HepG2 (cell line): ENCODE results near the gene MAP7D3. TPM values are rescaled to one million over a fixed set of nuclear protein-coding genes. Genes with fewer than 3 reads are reported as not detected.

Experiments used
- ATAC-seq: fragments of 200-7000 bp; cut with Tn5 transposase; 3 replicates; pipeline ENCODE4 v1.9.1; 2020; ENCODE audit warnings: mild to moderate bottlenecking, moderate library complexity
- BruUV-seq: library from RNA; stranded (reverse); fragments of 400-500 nt; replicated peaks from 2 replicates; lab custom pipeline; 2021; lab: Mats Ljungman, UMichigan
- CTCF ChIA-PET: fragments of 300-600 bp; formaldehyde crosslinking; extraction: SDS; loops from one replicate; lab custom pipeline; 2021; ENCODE audit warnings: low total read pairs, inconsistent platforms, low intra/inter-chr PET ratio; lab: Yijun Ruan, JAX
- POLR2A ChIA-PET: fragments of 350-600 bp; sonication (Branson Sonifier 250); formaldehyde crosslinking; loops from one replicate; lab custom pipeline; 2020; ENCODE audit warnings: antibody characterized with exemption, inconsistent platforms; lab: Yijun Ruan, JAX
- DNase-seq: peaks from one replicate; pipeline ENCODE4 v3.0.0-alpha.2; 2015; ENCODE audit warnings: low spot score
- FAIRE-seq: peaks from 3 replicates; lab custom pipeline; 2011; peaks lifted over from hg19 to GRCh38; lab: Jason Lieb, UNC
- H2AFZ ChIP-seq: one replicate; pipeline ENCODE4 v1.6.1; 2011; ENCODE audit warnings: low read length, inconsistent platforms
- H3K27ac ChIP-seq: fragments of 300-600 bp; 3 replicates; pipeline ENCODE4 v1.8.0; 2011; ENCODE audit warnings: mixed run types, mild to moderate bottlenecking, mixed read lengths, low read length, inconsistent platforms; ENCODE audit not compliant: insufficient read depth; ENCODE audit errors: extremely low read length
- H3K27me3 ChIP-seq, 2 experiments: fragments of 200-600 bp in 1 of 2; 2 replicates in 1 of 2; 3 replicates in 1 of 2; pipeline versions ENCODE4 v1.6.0 to v1.8.0; 2011; ENCODE audit warnings: low read length in 2 of 2, mild to moderate bottlenecking in 2 of 2, moderate library complexity in 2 of 2, inconsistent platforms in 1 of 2; ENCODE audit not compliant: insufficient read depth in 2 of 2, control insufficient read depth in 1 of 2
- H3K36me3 ChIP-seq, 2 experiments: fragments of 200-600 bp in 1 of 2; replicated peaks in 1 of 2; 2 replicates in 1 of 2; 3 replicates in 1 of 2; pipeline versions ENCODE4 v1.5.1 to v1.8.0; 2011; ENCODE audit warnings: low read length in 2 of 2, inconsistent platforms in 1 of 2; ENCODE audit not compliant: insufficient read depth in 2 of 2, control insufficient read depth in 1 of 2
- H3K4me1 ChIP-seq: 2 replicates; pipeline ENCODE4 v1.5.1; 2012; ENCODE audit warnings: low read length, inconsistent platforms; ENCODE audit not compliant: insufficient read depth
- H3K4me2 ChIP-seq: 2 replicates; pipeline ENCODE4 v1.6.0; 2011; ENCODE audit warnings: low read depth, low read length, inconsistent platforms
- H3K4me3 ChIP-seq, 3 experiments: fragments of 200-600 bp in 1 of 3; sonication (generic), shearing (Covaris generic) in 1 of 3; replicated peaks in 1 of 3; 2 replicates each; pipeline ENCODE4 v1.5.1; 2011 to 2016; ENCODE audit warnings: low read length in 3 of 3, inconsistent platforms in 2 of 3, low read depth in 2 of 3, mild to moderate bottlenecking in 2 of 3, control low read depth in 1 of 3, mixed read lengths in 1 of 3; ENCODE audit not compliant: insufficient read depth in 1 of 3
- H3K79me2 ChIP-seq: one replicate; pipeline ENCODE4 v1.6.1; 2011; ENCODE audit warnings: low read length, inconsistent platforms; ENCODE audit not compliant: insufficient read depth
- H3K9ac ChIP-seq: 2 replicates; pipeline ENCODE4 v1.6.0; 2011; ENCODE audit warnings: mild to moderate bottlenecking, low read depth, low read length, inconsistent platforms; ENCODE audit not compliant: insufficient read depth
- H3K9me3 ChIP-seq: 2 replicates; pipeline ENCODE4 v1.5.1; 2012; ENCODE audit warnings: mild to moderate bottlenecking, low read length
- H4K20me1 ChIP-seq: 2 replicates; pipeline ENCODE4 v1.6.0; 2011; ENCODE audit warnings: inconsistent platforms, mild to moderate bottlenecking, low read length, moderate library complexity; ENCODE audit not compliant: insufficient read depth
- CCDC6 ChIP-seq: sonication (generic); formaldehyde crosslinking; IDR thresholded peaks from 2 replicates; pipeline ENCODE4 v1.8.1; 2022; ENCODE audit warnings: mild to moderate bottlenecking, missing genetic modification reagents, moderate library complexity
- CHCHD3 ChIP-seq: sonication (generic); formaldehyde crosslinking; IDR thresholded peaks from 2 replicates; pipeline ENCODE4 v1.8.0; 2022; ENCODE audit warnings: mild to moderate bottlenecking, missing genetic modification reagents, moderate library complexity
- GABPB1 ChIP-seq: IDR thresholded peaks from 2 replicates; pipeline ENCODE4 v1.6.1; 2016; ENCODE audit warnings: mild to moderate bottlenecking, missing genetic modification reagents, moderate library complexity, missing compliant biosample characterization
- GRHL1 ChIP-seq: sonication (generic); formaldehyde crosslinking; conservative IDR thresholded peaks from 2 replicates; pipeline ENCODE4 v1.8.0; 2022; ENCODE audit warnings: missing genetic modification reagents
- HNRNPUL1 ChIP-seq: fragments of 200-400 bp; formaldehyde crosslinking; IDR thresholded peaks from 2 replicates; pipeline ENCODE4 v1.6.1; 2017; ENCODE audit warnings: low read depth, mild to moderate bottlenecking, low read length, moderate library complexity
- MATR3 ChIP-seq: sonication (generic); formaldehyde crosslinking; IDR thresholded peaks from 2 replicates; pipeline ENCODE4 v1.4.0; 2020; ENCODE audit warnings: missing genetic modification reagents
- MED8 ChIP-seq: sonication (generic); formaldehyde crosslinking; IDR thresholded peaks from 2 replicates; pipeline ENCODE4 v1.8.1; 2023; ENCODE audit warnings: mild to moderate bottlenecking, missing genetic modification reagents; ENCODE audit not compliant: insufficient replicate concordance
- PITX1 ChIP-seq: sonication (generic); formaldehyde crosslinking; IDR thresholded peaks from 2 replicates; pipeline ENCODE4 v1.5.1; 2020; ENCODE audit warnings: mild to moderate bottlenecking, missing genetic modification reagents
- ZFAT ChIP-seq: sonication (generic); formaldehyde crosslinking; conservative IDR thresholded peaks from 2 replicates; pipeline ENCODE4 v1.8.1; 2023; ENCODE audit warnings: missing genetic modification reagents, inconsistent platforms
- ZMAT5 ChIP-seq: sonication (generic); formaldehyde crosslinking; IDR thresholded peaks from 2 replicates; pipeline ENCODE4 v1.5.0; 2020; ENCODE audit warnings: mild to moderate bottlenecking, low read depth, missing genetic modification reagents, borderline replicate concordance
- ZNF292 ChIP-seq: sonication (generic); formaldehyde crosslinking; IDR thresholded peaks from 2 replicates; pipeline ENCODE4 v1.8.1; 2022; ENCODE audit warnings: mild to moderate bottlenecking, low read depth, missing genetic modification reagents, borderline replicate concordance
- ZNF432 ChIP-seq: sonication (generic); formaldehyde crosslinking; IDR thresholded peaks from 2 replicates; pipeline ENCODE4 v1.5.0; 2020; ENCODE audit warnings: missing genetic modification reagents, mild to moderate bottlenecking, borderline replicate concordance
- ZNF44 ChIP-seq: sonication (generic); formaldehyde crosslinking; IDR thresholded peaks from 2 replicates; pipeline ENCODE4 v1.5.1; 2020; ENCODE audit warnings: mild to moderate bottlenecking, missing genetic modification reagents
- ZNF484 ChIP-seq: sonication (generic); formaldehyde crosslinking; IDR thresholded peaks from 2 replicates; pipeline ENCODE4 v1.5.1; 2020; ENCODE audit warnings: mild to moderate bottlenecking, low read depth, missing genetic modification reagents, borderline replicate concordance
- ZNF543 ChIP-seq: sonication (generic); formaldehyde crosslinking; IDR thresholded peaks from 2 replicates; pipeline ENCODE4 v1.4.0; 2020; ENCODE audit warnings: mild to moderate bottlenecking, missing genetic modification reagents
- ZNF572 ChIP-seq: sonication (generic); formaldehyde crosslinking; IDR thresholded peaks from 2 replicates; pipeline ENCODE4 v1.5.1; 2020; ENCODE audit warnings: mild to moderate bottlenecking, missing genetic modification reagents
- ZNF629 ChIP-seq: sonication (generic); formaldehyde crosslinking; conservative IDR thresholded peaks from 2 replicates; pipeline ENCODE4 v1.5.0; 2020; ENCODE audit warnings: missing genetic modification reagents
- WGBS: methylation state at CpG from one replicate; pipeline ENCODE4 v1.1.6; 2017; ENCODE audit warnings: low lambda C conversion rate; 5-methylcytosine and 5-hydroxymethylcytosine counted together
- in situ Hi-C: cut with HindIII; loops from 2 replicates; pipeline ENCODE4 v1.10.0; 2017; ENCODE audit warnings: low pct_unique_long_range_greater_than_20kb; ENCODE audit not compliant: extremely low pct_ligation_motif_present
- intact Hi-C: fragments of 100-400 bp; cut with micrococcal nuclease; formaldehyde crosslinking; loops from one replicate; pipeline ENCODE4 v1.10.0; 2022; ENCODE audit not compliant: unreplicated experiment
- polyA plus RNA-seq, 8 experiments: library from polyadenylated mRNA; depleted of rRNA in 3 of 8; stranded (reverse) in 7 of 8; unstranded in 1 of 8; fragments of >200 nt; fragmentation: Illumina TruSeq in 4 of 8; extraction: Trizol in 4 of 8; gene quantifications; 2 replicates each; pipeline versions ENCODE4 v1.2.1 to v1.2.3, GENCODE V29; 2011 to 2016; ENCODE audit warnings: low read depth in 4 of 8, missing spikeins in 1 of 8, mixed read lengths in 1 of 8; ENCODE audit not compliant: insufficient read depth in 1 of 8
- total RNA-seq, 5 experiments: library from RNA; depleted of rRNA; stranded (reverse); fragments of >200 nt; fragmentation: Illumina TruSeq; extraction: Trizol; gene quantifications; 2 replicates each; pipeline ENCODE4 v1.2.3, GENCODE V29; 2016; ENCODE audit warnings: low read depth in 1 of 5

Gene MAP7D3
- total and polyA plus RNA-seq, 2 of the 13 experiments (the other 11 are each of a cell fraction or from before 2014, with no cell fraction given) = not detected

GRCh38 chrX:136191171-136191570 is 60.0 kb downstream of the MAP7D3 start:
- ATAC-seq = no peak
- Histone ChIP-seq H3K4me2 (no peak overlapping the region), H3K79me2 (no peaks in the 10 kb centered on the region), H3K4me1 (no peaks in the 10 kb centered on the region), H3K27me3 (no peaks in the 10 kb centered on the region), H3K36me3 (no peaks in the 10 kb centered on the region), H3K27ac (no peak overlapping the region), H2AFZ (no peak overlapping the region), H4K20me1 (no peaks in the 10 kb centered on the region), H3K4me3 (no peak overlapping the region), H3K9me3 (no peaks in the 10 kb centered on the region), H3K9ac (no peak overlapping the region)
- FAIRE-seq = no peak
- in situ Hi-C loops = no loop called here
- no TSS peak for BruUV-seq
- WGBS = 91% methylated on average over 4 of the region's 6 CpGs
- intact Hi-C loops = no loop called here
- DNase-seq = no peak
- ChIA-PET CTCF (no interaction called here), POLR2A (no interaction called here)
- TF ChIP-seq ZNF432 (CRISPR knock-in tag) (no peak), ZFAT (no peak), ZNF292 (CRISPR knock-in tag) (no peak), MED8 (CRISPR knock-in tag) (no peak), MATR3 (CRISPR knock-in tag) (no peak), ZMAT5 (CRISPR knock-in tag) (no peak), ZNF629 (CRISPR knock-in tag) (no peak), ZNF484 (CRISPR knock-in tag) (no peak), ZNF572 (no peak), GRHL1 (CRISPR knock-in tag) (no peak), CCDC6 (CRISPR knock-in tag) (no peak), HNRNPUL1 (no peak), ZNF543 (CRISPR knock-in tag) (no peak), CHCHD3 (CRISPR knock-in tag) (no peak), GABPB1 (CRISPR knock-in tag) (no peak), ZNF44 (CRISPR knock-in tag) (no peak), PITX1 (CRISPR knock-in tag) (no peak)
